HG02885 (cell line): ENCODE results near the gene XYLT1.

ENCODE experiments used
- ATAC-seq: cut with Tn5 transposase; IDR thresholded peaks from one replicate; pipeline ENCODE4 v1.9.1; 2021; ENCODE audit warnings: mild to moderate bottlenecking; ENCODE audit not compliant: unreplicated experiment, poor library complexity

Gene XYLT1

GRCh38 chr16:17301184-17301583 lies 169.6 kb downstream of the XYLT1 start:
- ATAC-seq, result no peak

DNA sequence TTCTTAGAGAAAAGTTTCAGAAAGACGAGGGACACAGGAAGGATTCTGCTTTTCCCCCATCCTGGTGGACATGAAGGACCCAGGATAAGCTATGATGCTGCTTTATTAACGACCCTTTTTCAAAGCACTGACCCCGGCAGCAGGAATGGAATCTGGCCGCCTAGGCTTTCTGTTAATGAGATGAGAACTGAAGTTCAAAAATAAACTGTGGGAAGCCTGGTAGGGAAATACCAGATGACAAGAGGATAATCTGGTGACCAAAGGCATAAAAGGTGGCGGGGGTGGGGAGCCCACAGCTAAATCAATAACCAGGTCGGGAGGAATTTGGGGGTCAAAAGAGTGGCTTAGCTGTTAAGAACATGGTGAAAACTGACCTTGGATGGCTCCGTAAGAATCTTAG lies 171.0 kb downstream of the XYLT1 start:
- no peak for ATAC-seq

GRCh38 chr16:17298238-17298637 lies 172.5 kb downstream of the XYLT1 start:
- no peak for ATAC-seq

GRCh38 chr16:17296431-17296830 lies 174.3 kb downstream of the XYLT1 start:
- ATAC-seq, result no peak

DNA sequence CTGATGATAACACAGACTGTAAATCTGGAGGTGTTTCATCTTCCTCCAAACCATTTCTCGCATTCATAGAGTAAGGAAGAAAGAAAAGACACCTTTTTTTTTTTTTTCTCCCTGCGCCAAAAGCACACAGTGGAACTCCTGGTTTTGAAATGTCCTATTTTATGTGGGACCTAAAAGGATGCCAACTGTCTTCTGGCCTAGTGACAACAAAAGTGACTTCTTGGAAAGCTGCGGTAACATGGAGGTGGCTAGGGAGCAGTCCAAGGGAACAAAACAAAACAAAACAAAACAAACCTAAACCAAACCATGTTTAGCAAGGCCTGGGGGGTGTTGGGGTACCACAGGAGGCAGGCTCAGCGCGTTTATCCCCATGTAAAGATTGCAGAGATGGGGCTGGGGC lies 174.8 kb downstream of the XYLT1 start:
- ATAC-seq, result no peak

DNA sequence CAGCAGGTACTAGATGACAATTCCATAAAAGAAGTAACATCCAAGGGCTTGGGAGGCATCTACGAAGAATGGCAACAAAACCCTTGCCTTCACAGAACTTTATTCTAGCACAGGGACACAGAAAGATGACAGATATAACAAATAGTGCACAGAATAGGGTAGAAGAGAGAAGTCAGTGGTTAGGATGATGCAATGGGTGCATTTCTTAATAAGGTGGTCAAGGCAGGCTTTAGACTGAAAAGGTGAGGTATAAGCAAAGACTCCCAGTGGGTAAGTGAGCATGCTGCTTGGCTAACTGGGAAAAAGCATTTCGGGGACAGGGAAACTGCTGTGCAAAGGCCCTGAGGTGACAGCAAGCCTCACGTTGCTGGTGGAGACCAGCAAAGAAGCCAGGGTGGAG lies 175.9 kb downstream of the XYLT1 start:
- no peak for ATAC-seq

GRCh38 chr16:17293813-17294558 lies 176.8 kb downstream of the XYLT1 start:
- no peak for ATAC-seq

DNA sequence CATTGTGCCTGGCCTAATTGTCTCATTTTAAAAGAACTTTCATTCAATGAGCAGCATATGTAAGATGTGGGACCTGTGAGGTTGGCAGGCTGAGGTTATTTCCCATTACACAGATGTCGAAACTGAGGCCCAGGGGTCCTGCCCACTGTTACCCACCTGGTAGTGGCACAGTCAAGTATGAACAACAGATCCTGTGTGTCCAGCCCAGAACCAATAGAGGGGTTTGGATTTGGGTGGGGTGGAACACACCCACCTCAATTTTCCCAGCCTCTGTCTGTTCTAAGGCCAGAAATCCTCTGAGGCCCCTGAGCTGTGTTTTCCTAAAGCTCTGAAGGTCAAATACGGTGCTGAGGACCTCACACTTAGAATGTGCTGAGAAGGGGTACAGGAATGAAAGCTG lies 179.5 kb downstream of the XYLT1 start:
- no peak for ATAC-seq

- ATAC-seq, result no peak
Measured at GRCh38 chr16:17289674-17290635, 180.8 kb downstream of the XYLT1 start.

DNA sequence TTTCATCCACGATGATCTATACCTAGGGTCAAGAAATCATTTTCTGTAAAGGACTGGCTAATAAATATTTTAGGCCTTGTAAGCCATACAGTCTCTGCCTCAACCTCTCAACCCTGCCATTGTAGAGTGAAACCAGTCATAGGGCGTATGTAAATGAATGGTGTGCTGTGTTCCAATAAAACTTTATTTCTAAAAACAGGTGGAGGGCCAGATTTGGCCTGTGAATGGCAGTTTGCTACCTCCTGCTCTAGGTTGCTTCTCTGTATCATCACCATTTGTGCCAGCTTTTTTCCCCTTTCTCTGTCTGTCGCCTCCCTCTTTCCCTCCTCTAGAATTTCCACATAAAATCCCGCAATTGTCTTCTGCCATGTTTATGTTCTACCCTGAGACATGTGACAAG lies 181.7 kb downstream of the XYLT1 start:
- no peak for ATAC-seq

- ATAC-seq, result no peak
Measured at GRCh38 chr16:17287166-17287800, 183.5 kb downstream of the XYLT1 start.

DNA sequence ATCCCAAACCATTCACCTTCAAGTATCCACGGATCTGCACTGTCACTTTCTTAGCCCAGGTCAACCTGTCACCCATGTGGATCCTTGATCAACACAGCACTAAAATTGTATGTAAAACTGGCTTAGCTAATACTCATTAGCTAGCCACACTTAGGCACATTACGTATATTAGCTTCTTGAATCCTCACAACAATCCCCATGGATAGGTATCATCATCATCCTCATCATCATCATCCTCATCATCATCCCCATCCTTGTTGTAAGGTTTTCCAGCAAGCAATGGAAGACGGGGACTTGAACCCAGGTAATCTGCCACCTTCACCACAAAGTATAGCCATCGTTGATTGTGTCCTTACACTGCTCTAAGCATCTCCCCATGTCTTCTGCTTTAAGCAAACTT lies 184.3 kb downstream of the XYLT1 start:
- no peak for ATAC-seq

- no peak for ATAC-seq
Measured at GRCh38 chr16:17283016-17283415, 187.7 kb downstream of the XYLT1 start.

- no peak for ATAC-seq
Measured at GRCh38 chr16:17282247-17282646, 188.5 kb downstream of the XYLT1 start.

GRCh38 chr16:17281052-17281451 lies 189.7 kb downstream of the XYLT1 start:
- ATAC-seq, result no peak

- no peak for ATAC-seq
Measured at GRCh38 chr16:17278988-17279387, 191.8 kb downstream of the XYLT1 start.

DNA sequence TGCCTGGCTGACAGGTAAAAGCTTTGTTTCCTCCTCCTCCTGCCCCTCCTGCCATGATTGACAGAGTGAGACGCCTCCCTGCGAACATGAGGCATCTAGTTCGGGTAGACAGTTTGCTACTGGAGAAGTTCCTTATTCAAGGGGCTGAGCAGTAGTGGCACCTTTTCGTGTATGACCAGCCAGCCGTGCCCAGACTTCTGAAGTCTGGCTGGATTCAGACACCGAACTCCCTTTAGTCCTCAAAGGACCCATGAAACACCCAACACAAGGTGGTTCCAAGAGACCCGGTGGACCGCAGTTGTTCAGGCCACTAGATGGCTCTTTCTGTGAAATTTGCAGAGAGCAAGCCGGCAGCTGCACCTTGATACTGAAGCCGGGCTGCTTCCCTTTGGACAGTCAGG lies 192.8 kb downstream of the XYLT1 start:
- peak; percentile 48 for ATAC-seq

DNA sequence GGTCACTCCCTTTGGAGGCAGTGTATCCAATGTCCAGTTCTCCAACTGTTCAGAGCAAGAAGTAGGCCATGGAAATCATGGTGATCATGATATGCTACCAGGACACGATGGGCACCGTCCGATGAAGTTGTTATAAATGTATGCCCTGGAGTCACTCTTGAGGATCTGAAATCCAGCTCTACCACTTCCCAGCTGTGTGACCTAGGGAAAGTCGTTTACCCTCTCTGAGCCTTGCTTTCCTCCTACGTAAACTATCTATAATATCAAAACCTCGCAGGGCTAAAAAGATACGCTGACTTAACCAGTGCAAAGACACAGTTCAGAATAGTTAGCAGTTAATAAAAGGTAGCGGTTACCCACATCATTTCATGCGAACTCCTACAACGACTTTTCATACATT lies 194.2 kb downstream of the XYLT1 start:
- ATAC-seq, result no peak

DNA sequence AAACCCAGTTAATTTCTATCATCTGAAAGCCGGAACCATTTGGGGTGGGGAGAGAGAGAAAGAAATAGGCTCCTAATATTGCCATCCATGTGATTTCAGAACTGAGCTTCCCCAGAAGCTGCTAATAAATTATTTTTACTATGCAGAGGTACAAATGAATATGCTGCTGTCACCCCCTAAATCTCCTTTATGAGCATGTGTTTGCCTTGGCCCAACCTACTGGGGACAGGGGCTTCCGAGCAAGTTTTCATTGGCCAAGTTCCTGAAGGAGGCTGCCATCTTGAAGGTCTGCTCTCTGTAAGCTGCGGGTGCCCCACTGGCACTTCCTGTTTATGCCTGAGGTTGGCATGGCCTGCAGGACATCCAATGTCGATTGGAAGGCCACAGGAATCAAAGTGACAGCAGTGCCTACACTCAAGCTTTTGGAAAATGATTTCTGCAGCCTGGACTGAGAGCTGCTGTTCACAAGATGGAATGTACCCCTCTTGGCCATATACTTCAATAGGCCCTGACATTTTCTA lies 194.7 kb downstream of the XYLT1 start:
- ATAC-seq, result no peak

DNA sequence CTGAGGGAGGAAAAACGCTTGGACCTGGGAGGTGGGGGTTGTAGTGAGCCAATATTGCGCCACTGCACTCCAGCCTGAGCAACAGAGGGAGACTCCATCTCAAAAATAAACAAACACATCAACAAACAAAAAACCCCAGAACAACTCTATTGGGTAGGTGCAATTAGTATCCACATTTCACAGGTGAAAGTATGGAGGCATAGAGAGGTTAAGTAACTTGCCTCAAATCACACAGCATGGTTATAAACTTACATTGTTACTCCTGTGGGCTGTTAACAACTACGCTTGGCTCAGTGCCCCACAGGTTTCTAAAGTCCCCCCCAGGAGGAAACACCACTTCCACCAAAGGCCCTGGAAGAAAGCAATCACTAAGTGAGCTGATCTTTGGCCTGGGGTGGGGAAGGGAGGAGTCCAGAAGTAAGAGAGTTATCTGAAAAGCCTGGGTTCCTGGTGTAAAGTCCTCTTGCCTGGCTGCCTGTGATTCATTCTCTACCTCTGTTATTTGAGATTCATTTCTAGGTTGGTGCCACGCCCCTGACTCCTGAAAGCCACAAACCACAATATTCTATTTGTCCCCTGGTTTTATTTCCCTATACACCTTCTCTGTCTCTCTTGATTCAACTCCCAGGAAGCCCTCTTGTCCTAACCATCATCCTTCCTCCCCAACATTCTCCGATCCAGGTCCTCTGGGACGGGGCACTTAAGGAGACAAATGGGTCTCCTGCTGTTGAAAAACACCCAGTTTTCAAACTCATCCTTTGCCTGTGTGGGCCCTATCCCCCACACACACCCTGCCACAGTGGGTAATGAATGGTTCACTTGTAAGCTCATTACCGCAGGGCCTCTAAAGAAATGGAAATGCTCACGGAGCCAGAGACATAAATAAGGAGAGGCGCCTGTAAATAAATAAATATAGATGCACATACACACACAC lies 195.4 kb downstream of the XYLT1 start:
- no peak for ATAC-seq
